Measurements from ENCODE around the gene ANKRD65.

Gene ANKRD65

GRCh38 chr1:1427820-1428148, 6.7 kb upstream of the ANKRD65 start:
- H3K27me3 ChIP-seq (replicated peaks; ENCODE audit: control insufficient read depth, insufficient read depth, low read length) = no peaks in the 10 kb centered on the region
- no peaks in the 10 kb centered on the region for H3K9me3 ChIP-seq (ENCODE audit: control insufficient read depth, low read length)
- H3K36me3 ChIP-seq (ENCODE audit: control insufficient read depth, insufficient read depth, low read length, severe bottlenecking) = no peaks in the 10 kb centered on the region
- peaks cover 26% of the 10 kb centered on the region for H3K4me1 ChIP-seq (ENCODE audit: control insufficient read depth, insufficient read depth, low read length)
- DNase-seq (ENCODE audit: low read depth) = no peak
- no peak overlapping the region for H3K9ac ChIP-seq (ENCODE audit: low read length)
- no peak overlapping the region for H3K4me3 ChIP-seq (ENCODE audit: low read length)

GRCh38 chr1:1427106-1427819, 6.2 kb upstream of the ANKRD65 start:
- DNase-seq (ENCODE audit: low read depth) = peak; percentile 31

GRCh38 chr1:1426496-1427105, 5.5 kb upstream of the ANKRD65 start:
- Histone ChIP-seq H3K27me3 (replicated peaks; ENCODE audit: control insufficient read depth, insufficient read depth, low read length) (no peaks in the 10 kb centered on the region), H3K4me3 (ENCODE audit: low read length) (no peak overlapping the region), H3K36me3 (ENCODE audit: control insufficient read depth, insufficient read depth, low read length, severe bottlenecking) (no peaks in the 10 kb centered on the region), H3K9me3 (ENCODE audit: control insufficient read depth, low read length) (no peaks in the 10 kb centered on the region), H3K9ac (ENCODE audit: low read length) (no peak overlapping the region), H3K4me1 (ENCODE audit: control insufficient read depth, insufficient read depth, low read length) (peaks cover 16% of the 10 kb centered on the region)
- no peak for DNase-seq (ENCODE audit: low read depth)

More at GRCh38 chr1:1427106-1427819, 6.2 kb upstream of the ANKRD65 start:
- H3K27me3 ChIP-seq (replicated peaks; ENCODE audit: control insufficient read depth, insufficient read depth, low read length) = no peaks in the 10 kb centered on the region
- no peak overlapping the region for H3K9ac ChIP-seq (ENCODE audit: low read length)
- H3K4me3 ChIP-seq (ENCODE audit: low read length) = no peak overlapping the region
- H3K36me3 ChIP-seq (ENCODE audit: control insufficient read depth, insufficient read depth, low read length, severe bottlenecking) = no peaks in the 10 kb centered on the region
- H3K9me3 ChIP-seq (ENCODE audit: control insufficient read depth, low read length) = no peaks in the 10 kb centered on the region
- peaks cover 23% of the 10 kb centered on the region for H3K4me1 ChIP-seq (ENCODE audit: control insufficient read depth, insufficient read depth, low read length)

GRCh38 chr1:1425753-1426495, 4.8 kb upstream of the ANKRD65 start:
- Histone ChIP-seq H3K4me1 (ENCODE audit: control insufficient read depth, insufficient read depth, low read length) (peaks cover 14% of the 10 kb centered on the region), H3K27me3 (replicated peaks; ENCODE audit: control insufficient read depth, insufficient read depth, low read length) (no peaks in the 10 kb centered on the region), H3K36me3 (ENCODE audit: control insufficient read depth, insufficient read depth, low read length, severe bottlenecking) (no peaks in the 10 kb centered on the region)

GRCh38 chr1:1425426-1425752, 4.3 kb upstream of the ANKRD65 start:
- no peak overlapping the region for H3K4me3 ChIP-seq (ENCODE audit: low read length)
- no peak for DNase-seq (ENCODE audit: low read depth)
- H3K9me3 ChIP-seq (ENCODE audit: control insufficient read depth, low read length) = no peaks in the 10 kb centered on the region
- no peaks in the 10 kb centered on the region for H3K27me3 ChIP-seq (replicated peaks; ENCODE audit: control insufficient read depth, insufficient read depth, low read length)
- H3K36me3 ChIP-seq (ENCODE audit: control insufficient read depth, insufficient read depth, low read length, severe bottlenecking) = no peaks in the 10 kb centered on the region
- no peak overlapping the region for H3K9ac ChIP-seq (ENCODE audit: low read length)
- peaks cover 10% of the 10 kb centered on the region for H3K4me1 ChIP-seq (ENCODE audit: control insufficient read depth, insufficient read depth, low read length)

More at GRCh38 chr1:1425753-1426495, 4.8 kb upstream of the ANKRD65 start:
- H3K9me3 ChIP-seq (ENCODE audit: control insufficient read depth, low read length) = no peaks in the 10 kb centered on the region
- DNase-seq (ENCODE audit: low read depth) = no peak
- H3K9ac ChIP-seq (ENCODE audit: low read length) = no peak overlapping the region
- no peak overlapping the region for H3K4me3 ChIP-seq (ENCODE audit: low read length)

- no peaks in the 10 kb centered on the region for H3K27me3 ChIP-seq (replicated peaks; ENCODE audit: control insufficient read depth, insufficient read depth, low read length)
- no peaks in the 10 kb centered on the region for H3K9me3 ChIP-seq (ENCODE audit: control insufficient read depth, low read length)
- peaks cover 4% of the 10 kb centered on the region for H3K4me1 ChIP-seq (ENCODE audit: control insufficient read depth, insufficient read depth, low read length)
- no peak for DNase-seq (ENCODE audit: low read depth)
- H3K4me3 ChIP-seq (ENCODE audit: low read length) = no peak overlapping the region
- no peak overlapping the region for H3K9ac ChIP-seq (ENCODE audit: low read length)
- H3K36me3 ChIP-seq (ENCODE audit: control insufficient read depth, insufficient read depth, low read length, severe bottlenecking) = no peaks in the 10 kb centered on the region
Observed at GRCh38 chr1:1424707-1425106, 3.6 kb upstream of the ANKRD65 start.

GRCh38 chr1:1423245-1423597, 2.1 kb upstream of the ANKRD65 start:
- Histone ChIP-seq H3K27me3 (replicated peaks; ENCODE audit: control insufficient read depth, insufficient read depth, low read length) (no peaks in the 10 kb centered on the region), H3K9ac (ENCODE audit: low read length) (no peak overlapping the region), H3K4me3 (ENCODE audit: low read length) (no peak overlapping the region), H3K4me1 (ENCODE audit: control insufficient read depth, insufficient read depth, low read length) (no peaks in the 10 kb centered on the region), H3K36me3 (ENCODE audit: control insufficient read depth, insufficient read depth, low read length, severe bottlenecking) (no peaks in the 10 kb centered on the region), H3K9me3 (ENCODE audit: control insufficient read depth, low read length) (no peaks in the 10 kb centered on the region)
- DNase-seq (ENCODE audit: low read depth) = no peak

GRCh38 chr1:1422465-1423244, 1.6 kb upstream of the ANKRD65 start:
- H3K27me3 ChIP-seq (replicated peaks; ENCODE audit: control insufficient read depth, insufficient read depth, low read length) = no peaks in the 10 kb centered on the region
- H3K4me3 ChIP-seq (ENCODE audit: low read length) = no peak overlapping the region
- no peak overlapping the region for H3K9ac ChIP-seq (ENCODE audit: low read length)
- no peaks in the 10 kb centered on the region for H3K4me1 ChIP-seq (ENCODE audit: control insufficient read depth, insufficient read depth, low read length)
- no peak for DNase-seq (ENCODE audit: low read depth)
- H3K9me3 ChIP-seq (ENCODE audit: control insufficient read depth, low read length) = no peaks in the 10 kb centered on the region
- H3K36me3 ChIP-seq (ENCODE audit: control insufficient read depth, insufficient read depth, low read length, severe bottlenecking) = no peaks in the 10 kb centered on the region

- DNase-seq (ENCODE audit: low read depth) = no peak
- no peak overlapping the region for H3K9ac ChIP-seq (ENCODE audit: low read length)
- H3K4me3 ChIP-seq (ENCODE audit: low read length) = no peak overlapping the region
- H3K9me3 ChIP-seq (ENCODE audit: control insufficient read depth, low read length) = no peaks in the 10 kb centered on the region
- H3K36me3 ChIP-seq (ENCODE audit: control insufficient read depth, insufficient read depth, low read length, severe bottlenecking) = no peaks in the 10 kb centered on the region
- no peaks in the 10 kb centered on the region for H3K4me1 ChIP-seq (ENCODE audit: control insufficient read depth, insufficient read depth, low read length)
- H3K27me3 ChIP-seq (replicated peaks; ENCODE audit: control insufficient read depth, insufficient read depth, low read length) = no peaks in the 10 kb centered on the region
Observed at GRCh38 chr1:1421907-1422464, 910 bp upstream of the ANKRD65 start.

GRCh38 chr1:1420654-1421141, 378 bp downstream of the ANKRD65 start:
- no peak overlapping the region for H3K4me3 ChIP-seq (ENCODE audit: low read length)

More at GRCh38 chr1:1420654-1421141, 378 bp downstream of the ANKRD65 start:
- Histone ChIP-seq H3K4me1 (ENCODE audit: control insufficient read depth, insufficient read depth, low read length) (no peaks in the 10 kb centered on the region), H3K27me3 (replicated peaks; ENCODE audit: control insufficient read depth, insufficient read depth, low read length) (no peaks in the 10 kb centered on the region), H3K36me3 (ENCODE audit: control insufficient read depth, insufficient read depth, low read length, severe bottlenecking) (no peaks in the 10 kb centered on the region), H3K9ac (ENCODE audit: low read length) (no peak overlapping the region), H3K9me3 (ENCODE audit: control insufficient read depth, low read length) (no peaks in the 10 kb centered on the region)
- DNase-seq (ENCODE audit: low read depth) = no peak

Measured in adipocyte (in vitro differentiated cells).